T-helper 2 cell treated with Interferon-gamma antibody and Interleukin-4, amounts not matched to agents 5 μg/mL and 100 μg/mL, for 36 hours (primary cell): ENCODE data around the gene EFCAB6.
"Not testable (repeated sequence)": the region's sequence is repeated elsewhere in the genome, so short reads cannot be mapped to it uniquely, and the experiment has no call there.

ENCODE experiments used
- DNase-seq: peaks from one replicate; pipeline ENCODE4 v3.0.0; 2021; ENCODE audit warnings: low spot score
- H3K27ac Mint-ChIP-seq: one replicate; pipeline ENCODE4 v1.8.0; 2021; ENCODE audit warnings: mild to moderate bottlenecking, mixed read lengths
- H3K27me3 Mint-ChIP-seq: one replicate; pipeline ENCODE4 v1.8.0; 2021; ENCODE audit warnings: low read depth, mixed read lengths
- H3K36me3 Mint-ChIP-seq: one replicate; pipeline ENCODE4 v1.8.0; 2021; ENCODE audit warnings: low read depth, mixed read lengths
- H3K4me1 Mint-ChIP-seq: one replicate; pipeline ENCODE4 v1.8.0; 2021; ENCODE audit warnings: low read depth, mixed read lengths
- H3K4me3 Mint-ChIP-seq: one replicate; pipeline ENCODE4 v1.8.0; 2022; ENCODE audit warnings: mild to moderate bottlenecking, moderate library complexity, mixed read lengths
- H3K9me3 Mint-ChIP-seq: one replicate; pipeline ENCODE4 v1.8.0; 2021; ENCODE audit warnings: mixed read lengths

EFCAB6 gene

GRCh38 chr22:43681731-43682360 is 130.3 kb downstream of the EFCAB6 start:
- DNase-seq: no peak
- no peaks in the 10 kb centered on the region for H3K4me1 Mint-ChIP-seq
- no peaks in the 10 kb centered on the region for H3K36me3 Mint-ChIP-seq
- no peak overlapping the region for H3K27ac Mint-ChIP-seq
- H3K27me3 Mint-ChIP-seq: no peaks in the 10 kb centered on the region
- H3K9me3 Mint-ChIP-seq: no peaks in the 10 kb centered on the region
- no peak overlapping the region for H3K4me3 Mint-ChIP-seq

- Mint-ChIP-seq H3K4me1 (no peaks in the 10 kb centered on the region), H3K9me3 (no peaks in the 10 kb centered on the region), H3K27me3 (no peaks in the 10 kb centered on the region), H3K36me3 (no peaks in the 10 kb centered on the region), H3K4me3 (no peak overlapping the region), H3K27ac (no peak overlapping the region)
- no peak for DNase-seq
These were observed 141.6 kb downstream of the EFCAB6 start for GRCh38 chr22:43670513-43670912.

DNA sequence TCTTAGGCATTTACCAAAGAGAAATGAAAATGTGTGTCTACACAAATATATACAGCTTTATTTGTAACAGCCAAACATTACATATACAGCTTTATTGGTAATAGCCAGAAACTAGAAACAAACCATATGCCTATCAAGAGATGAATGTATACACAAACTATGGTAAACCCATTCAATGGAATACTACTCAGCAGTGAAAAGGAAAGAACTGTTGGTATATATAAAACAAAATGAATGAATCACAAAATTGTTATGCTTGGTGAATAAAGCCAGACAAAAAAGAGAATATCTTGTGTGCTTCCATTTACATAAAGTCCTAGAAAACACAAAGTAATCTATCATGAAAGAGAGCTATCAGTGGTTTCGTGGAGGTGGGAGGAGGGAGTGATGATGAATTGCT is 142.9 kb downstream of the EFCAB6 start:
- no peak for DNase-seq
- Mint-ChIP-seq H3K27ac (no peak overlapping the region), H3K4me3 (no peak overlapping the region), H3K27me3 (no peaks in the 10 kb centered on the region), H3K36me3 (no peaks in the 10 kb centered on the region), H3K9me3 (no peaks in the 10 kb centered on the region), H3K4me1 (no peaks in the 10 kb centered on the region)

GRCh38 chr22:43667656-43668055 is 144.4 kb downstream of the EFCAB6 start:
- Mint-ChIP-seq H3K9me3 (no peaks in the 10 kb centered on the region), H3K27ac (no peak overlapping the region), H3K27me3 (no peaks in the 10 kb centered on the region), H3K4me3 (no peak overlapping the region), H3K4me1 (no peaks in the 10 kb centered on the region), H3K36me3 (no peaks in the 10 kb centered on the region)
- no peak for DNase-seq

GRCh38 chr22:43666457-43666856 is 145.6 kb downstream of the EFCAB6 start:
- no peak for DNase-seq
- no peak overlapping the region for H3K4me3 Mint-ChIP-seq
- H3K27ac Mint-ChIP-seq: no peak overlapping the region
- no peaks in the 10 kb centered on the region for H3K27me3 Mint-ChIP-seq
- no peaks in the 10 kb centered on the region for H3K36me3 Mint-ChIP-seq
- H3K9me3 Mint-ChIP-seq: no peaks in the 10 kb centered on the region
- H3K4me1 Mint-ChIP-seq: no peaks in the 10 kb centered on the region

- H3K36me3 Mint-ChIP-seq: no peaks in the 10 kb centered on the region
- H3K9me3 Mint-ChIP-seq: no peaks in the 10 kb centered on the region
- H3K4me1 Mint-ChIP-seq: no peaks in the 10 kb centered on the region
- DNase-seq: no peak
- no peak overlapping the region for H3K4me3 Mint-ChIP-seq
- no peaks in the 10 kb centered on the region for H3K27me3 Mint-ChIP-seq
- no peak overlapping the region for H3K27ac Mint-ChIP-seq
These were observed 153.3 kb downstream of the EFCAB6 start for GRCh38 chr22:43658823-43659222.

GRCh38 chr22:43656581-43656980 is 155.5 kb downstream of the EFCAB6 start:
- not testable (repeated sequence) for DNase-seq, H3K27me3 Mint-ChIP-seq, H3K36me3 Mint-ChIP-seq, H3K4me1 Mint-ChIP-seq, H3K9me3 Mint-ChIP-seq, H3K4me3 Mint-ChIP-seq, H3K27ac Mint-ChIP-seq

DNA sequence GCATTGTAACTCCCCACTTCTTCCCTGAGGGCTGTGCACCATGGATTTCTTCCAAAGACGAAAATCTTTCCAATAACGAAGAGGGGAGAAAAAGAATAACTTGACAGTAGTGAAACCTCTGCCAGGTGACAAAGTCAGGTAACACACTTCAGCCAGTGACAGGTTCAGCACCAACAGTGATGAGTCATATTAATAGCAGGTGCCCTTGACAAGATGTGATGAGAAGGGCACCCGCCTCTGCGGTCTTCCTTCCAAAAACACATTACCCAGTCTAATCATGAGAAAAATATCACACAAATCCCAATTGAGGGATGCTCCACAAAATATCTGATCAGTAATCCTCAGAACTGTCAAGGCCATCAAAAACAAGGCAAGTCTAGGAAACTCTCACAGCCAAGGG is 157.8 kb downstream of the EFCAB6 start:
- DNase-seq: no peak
- Mint-ChIP-seq H3K9me3 (peaks cover 6% of the 10 kb centered on the region), H3K4me1 (no peaks in the 10 kb centered on the region), H3K36me3 (no peaks in the 10 kb centered on the region), H3K27me3 (peaks cover 3% of the 10 kb centered on the region), H3K27ac (no peak overlapping the region), H3K4me3 (no peak overlapping the region)

- DNase-seq: no peak
- no peaks in the 10 kb centered on the region for H3K4me1 Mint-ChIP-seq
- no peak overlapping the region for H3K27ac Mint-ChIP-seq
- H3K27me3 Mint-ChIP-seq: peaks cover 5% of the 10 kb centered on the region
- H3K4me3 Mint-ChIP-seq: no peak overlapping the region
- peaks cover 6% of the 10 kb centered on the region for H3K9me3 Mint-ChIP-seq
- no peaks in the 10 kb centered on the region for H3K36me3 Mint-ChIP-seq
These were observed 159.3 kb downstream of the EFCAB6 start for GRCh38 chr22:43652845-43653244.

DNA sequence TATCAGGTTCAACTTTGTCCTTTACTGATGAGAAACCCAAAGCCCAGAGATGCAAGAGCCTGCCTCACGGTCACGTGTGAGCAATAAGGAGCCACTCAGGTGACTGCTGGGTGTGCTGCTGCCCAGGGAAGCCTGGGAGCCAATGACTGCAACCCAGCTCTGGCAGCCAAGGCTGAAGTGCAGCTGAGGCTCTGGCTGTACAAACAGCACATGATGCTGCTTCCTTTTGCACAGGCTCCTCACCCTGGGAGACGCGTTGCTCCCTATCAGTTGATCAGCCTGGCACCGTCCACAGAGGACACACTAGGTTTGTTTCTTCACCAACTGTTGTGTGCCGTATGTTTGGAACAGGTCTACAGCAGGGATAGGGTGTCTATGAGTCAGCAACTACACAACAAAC is 168.7 kb downstream of the EFCAB6 start:
- Mint-ChIP-seq H3K36me3 (no peaks in the 10 kb centered on the region), H3K27me3 (peaks cover 3% of the 10 kb centered on the region), H3K4me1 (no peaks in the 10 kb centered on the region), H3K27ac (no peak overlapping the region), H3K9me3 (peaks cover 13% of the 10 kb centered on the region), H3K4me3 (no peak overlapping the region)
- no peak for DNase-seq

GRCh38 chr22:43642319-43643206 is 169.5 kb downstream of the EFCAB6 start:
- H3K9me3 Mint-ChIP-seq: peaks cover 15% of the 10 kb centered on the region

DNA sequence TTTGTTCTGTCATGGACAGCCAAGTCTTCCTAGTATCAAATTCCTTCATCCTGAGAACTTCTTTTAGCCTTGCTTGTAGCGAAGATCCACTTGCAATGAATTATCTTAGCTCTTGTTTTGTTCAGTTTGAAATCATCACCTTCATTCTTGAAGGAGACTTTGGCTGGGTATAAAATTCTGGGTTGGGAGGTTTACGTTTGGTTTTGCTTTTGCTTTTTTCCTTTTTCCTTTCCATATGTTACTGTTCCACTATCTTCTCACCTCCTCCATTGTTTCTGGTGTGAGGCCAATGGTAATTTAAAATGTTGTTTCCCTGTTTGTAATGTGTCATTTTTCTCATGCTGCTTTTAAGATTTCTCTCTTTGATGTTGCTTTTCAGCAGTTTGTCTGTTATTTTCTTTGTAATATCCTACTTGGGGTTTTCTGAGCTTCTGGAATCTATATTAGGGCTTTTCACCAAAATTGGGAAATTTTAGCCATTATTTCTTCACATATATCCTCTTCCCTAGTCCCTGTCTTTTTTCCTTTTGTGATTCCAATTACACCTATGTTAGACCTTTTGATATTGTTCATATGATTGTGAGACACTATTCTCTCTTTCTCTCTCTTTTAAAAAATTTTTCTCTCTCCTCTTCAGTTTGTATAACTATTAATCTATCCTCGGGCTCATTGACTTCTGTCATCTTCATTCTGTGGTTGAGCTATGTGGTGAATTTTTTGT is 172.7 kb downstream of the EFCAB6 start:
- no peaks in the 10 kb centered on the region for H3K27me3 Mint-ChIP-seq
- no peak overlapping the region for H3K27ac Mint-ChIP-seq
- H3K9me3 Mint-ChIP-seq: peaks cover 15% of the 10 kb centered on the region
- no peaks in the 10 kb centered on the region for H3K36me3 Mint-ChIP-seq
- no peaks in the 10 kb centered on the region for H3K4me1 Mint-ChIP-seq
- H3K4me3 Mint-ChIP-seq: no peak overlapping the region
- no peak for DNase-seq

More at GRCh38 chr22:43642319-43643206, 169.5 kb downstream of the EFCAB6 start:
- no peak for DNase-seq
- Mint-ChIP-seq H3K36me3 (no peaks in the 10 kb centered on the region), H3K4me1 (no peaks in the 10 kb centered on the region), H3K27me3 (peaks cover 3% of the 10 kb centered on the region), H3K4me3 (no peak overlapping the region), H3K27ac (no peak overlapping the region)

GRCh38 chr22:43637275-43638260 is 174.5 kb downstream of the EFCAB6 start:
- Mint-ChIP-seq H3K36me3 (no peaks in the 10 kb centered on the region), H3K4me3 (no peak overlapping the region), H3K27me3 (no peaks in the 10 kb centered on the region), H3K27ac (no peak overlapping the region), H3K9me3 (peaks cover 15% of the 10 kb centered on the region), H3K4me1 (no peaks in the 10 kb centered on the region)
- DNase-seq: no peak
